Right lobe of liver (tissue), 6 donors: ENCODE data around the gene GAD1. TPM values are rescaled to one million over a fixed set of nuclear protein-coding genes. Genes with fewer than 3 reads are reported as not detected.

Experiments
- ATAC-seq, 4 donors: fragments of 200-7000 bp; cut with Tn5 transposase; one replicate each; pipeline ENCODE4 v1.9.1; 2020; ENCODE audit warnings: mild to moderate bottlenecking in 4 of 4, moderate library complexity in 4 of 4
- DNase-seq, 3 donors: peaks; one replicate each; pipeline ENCODE4 v3.0.0-alpha.2; 2020
- H3K27ac ChIP-seq, 3 donors: fragments of 200-600 bp; one replicate each; pipeline ENCODE4 v1.8.0; 2022
- H3K27me3 ChIP-seq, 2 donors: fragments of 200-600 bp; one replicate each; pipeline ENCODE4 v1.8.0; 2022
- H3K36me3 ChIP-seq, 4 donors: fragments of 200-600 bp; sonication (generic) in 1 of 4; one replicate each; pipeline versions ENCODE4 v1.5.1 to v1.8.0; 2017 to 2022; ENCODE audit warnings: control low read depth in 1 of 4
- H3K4me1 ChIP-seq, 4 donors: fragments of 200-600 bp; sonication (generic) in 1 of 4; one replicate each; pipeline versions ENCODE4 v1.5.1 to v1.8.0; 2017 to 2022; ENCODE audit warnings: control low read depth in 1 of 4
- H3K4me3 ChIP-seq, 3 donors: fragments of 200-600 bp; one replicate each; pipeline ENCODE4 v1.8.0; 2022
- H3K9me3 ChIP-seq, 4 donors: fragments of 200-600 bp; sonication (generic) in 1 of 4; one replicate each; pipeline versions ENCODE4 v1.5.1 to v1.8.0; 2017 to 2022; ENCODE audit warnings: control low read depth in 1 of 4
- POLR2A ChIP-seq: fragments of 450-650 bp; IDR thresholded peaks from one replicate; pipeline ENCODE4 v1.6.1; 2017; ENCODE audit warnings: antibody characterized with exemption, mild to moderate bottlenecking
- WGBS: methylation state at CpG from one replicate; pipeline ENCODE4 v1.1.6; 2018; ENCODE audit warnings: low coverage, low lambda C conversion rate; ENCODE audit not compliant: insufficient coverage; ENCODE audit errors: missing lambda C conversion rate; 5-methylcytosine and 5-hydroxymethylcytosine counted together
- intact Hi-C, 2 donors: fragments of 100-400 bp; cut with DNase I; formaldehyde crosslinking; loops; one replicate each; pipeline versions ENCODE4 v1.11.2 to v1.14.1; 2022
- total RNA-seq, 6 experiments: library from RNA; depleted of rRNA in 2 of 6; stranded (reverse); fragments of >200 nt in 2 of 6; fragmentation: NEBNext Ultra II Directional in 3 of 6; extraction: Animal tissue kit (Norgen Biotek cat#: 25700) in 3 of 6; gene quantifications; one replicate each; pipeline versions ENCODE4 v1.1.0 to v1.2.4, GENCODE V29; 2016 to 2023
- TF ChIP-seq, protein P1 (sequence below), 4 donors: fragments of 200-600 bp in 3 of 4; fragments of 450-650 bp in 1 of 4; IDR thresholded peaks; one replicate each; pipeline versions ENCODE4 v1.5.1 to v1.8.0; 2016 to 2022; ENCODE audit warnings: antibody characterized with exemption in 4 of 4, mild to moderate bottlenecking in 2 of 4
- donor health status: DM: no; HTN: yes; CAD: no.
- donor health status: DM: no; HTN: no; CAD: no.
- donor health status: DM: no; HTN: no; CAD: no.
- donor health status: DM: no; HTN: yes; CAD: no.
- donor health status: DM: no; HTN: yes; CAD: no.

The GAD1 gene
- total RNA-seq, 6 experiments from 2014 or later, result not detected

DNA sequence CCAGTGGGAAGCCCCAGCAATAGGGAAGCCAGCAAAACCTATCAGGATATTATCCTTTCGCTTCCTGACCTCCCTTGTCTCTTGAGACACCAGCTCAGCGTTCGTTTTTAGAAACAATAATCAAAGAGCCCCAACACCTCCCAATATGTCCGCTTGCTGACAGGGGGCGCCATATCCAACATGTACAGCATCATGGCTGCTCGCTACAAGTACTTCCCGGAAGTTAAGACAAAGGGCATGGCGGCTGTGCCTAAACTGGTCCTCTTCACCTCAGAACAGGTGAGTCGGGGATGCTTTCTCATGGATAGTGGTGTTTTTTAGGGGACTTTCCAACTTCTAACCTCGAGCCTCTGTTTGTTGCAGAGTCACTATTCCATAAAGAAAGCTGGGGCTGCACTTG, 28.7 kb downstream of the GAD1 start:
- peaks cover 0 to 7% of the 10 kb centered on the region in 2 donors for H3K27me3 ChIP-seq
- ATAC-seq (no peak), DNase-seq (no peak)
- H3K36me3 ChIP-seq, result no peaks in the 10 kb centered on the region
- no peaks in the 10 kb centered on the region for H3K9me3 ChIP-seq
- no peak for TF ChIP-seq POLR2A
- TF ChIP-seq, protein P1, sequence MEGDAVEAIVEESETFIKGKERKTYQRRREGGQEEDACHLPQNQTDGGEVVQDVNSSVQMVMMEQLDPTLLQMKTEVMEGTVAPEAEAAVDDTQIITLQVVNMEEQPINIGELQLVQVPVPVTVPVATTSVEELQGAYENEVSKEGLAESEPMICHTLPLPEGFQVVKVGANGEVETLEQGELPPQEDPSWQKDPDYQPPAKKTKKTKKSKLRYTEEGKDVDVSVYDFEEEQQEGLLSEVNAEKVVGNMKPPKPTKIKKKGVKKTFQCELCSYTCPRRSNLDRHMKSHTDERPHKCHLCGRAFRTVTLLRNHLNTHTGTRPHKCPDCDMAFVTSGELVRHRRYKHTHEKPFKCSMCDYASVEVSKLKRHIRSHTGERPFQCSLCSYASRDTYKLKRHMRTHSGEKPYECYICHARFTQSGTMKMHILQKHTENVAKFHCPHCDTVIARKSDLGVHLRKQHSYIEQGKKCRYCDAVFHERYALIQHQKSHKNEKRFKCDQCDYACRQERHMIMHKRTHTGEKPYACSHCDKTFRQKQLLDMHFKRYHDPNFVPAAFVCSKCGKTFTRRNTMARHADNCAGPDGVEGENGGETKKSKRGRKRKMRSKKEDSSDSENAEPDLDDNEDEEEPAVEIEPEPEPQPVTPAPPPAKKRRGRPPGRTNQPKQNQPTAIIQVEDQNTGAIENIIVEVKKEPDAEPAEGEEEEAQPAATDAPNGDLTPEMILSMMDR (IDR thresholded peaks at IDR 0.05), result no peak
- H3K4me3 ChIP-seq, result no peak overlapping the region
- no peak overlapping the region for H3K27ac ChIP-seq
- intact Hi-C loops, result no loop called here
- WGBS, result 62% methylated on average over 8 of the region's 10 CpGs
- no peaks in the 10 kb centered on the region for H3K4me1 ChIP-seq

DNA sequence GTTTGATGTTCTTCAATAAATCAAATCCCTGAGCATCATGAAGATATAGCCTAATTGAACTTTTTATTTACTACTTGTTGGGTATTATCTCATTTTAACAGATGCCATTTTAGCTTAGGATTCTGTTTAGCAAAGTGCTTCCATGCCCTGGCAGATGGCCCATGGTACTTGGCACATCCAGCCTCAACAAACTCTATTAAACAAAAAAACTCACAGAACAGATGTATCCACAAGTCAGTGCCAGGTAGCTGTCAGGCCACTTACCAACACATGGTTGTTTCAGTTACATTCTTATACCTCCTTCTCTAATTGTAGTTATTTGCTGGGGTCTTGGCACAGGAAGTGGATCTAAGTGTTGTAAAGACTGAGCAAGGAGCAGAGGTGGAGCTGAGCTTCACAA, 29.6 kb downstream of the GAD1 start:
- Histone ChIP-seq H3K36me3 (no peaks in the 10 kb centered on the region), H3K4me3 (no peak overlapping the region), H3K4me1 (no peaks in the 10 kb centered on the region), H3K27ac (no peak overlapping the region), H3K27me3 (peaks cover 0 to 7% of the 10 kb centered on the region in 2 donors), H3K9me3 (no peaks in the 10 kb centered on the region)
- DNase-seq (no peak), ATAC-seq (no peak)
- intact Hi-C loops, result no loop called here
- no peak for TF ChIP-seq POLR2A
- TF ChIP-seq, protein P1 (IDR thresholded peaks at IDR 0.05), result no peak

GRCh38 chr2:170847716-170848115, 31.0 kb downstream of the GAD1 start:
- DNase-seq (no peak), ATAC-seq (no peak)
- intact Hi-C loops, result no loop called here
- Histone ChIP-seq H3K9me3 (no peaks in the 10 kb centered on the region), H3K4me1 (no peaks in the 10 kb centered on the region), H3K27me3 (peaks cover 0 to 7% of the 10 kb centered on the region in 2 donors), H3K4me3 (no peak overlapping the region), H3K27ac (no peak overlapping the region), H3K36me3 (no peaks in the 10 kb centered on the region)
- 60% methylated on average over 4 of the region's 4 CpGs for WGBS
- no peak for TF ChIP-seq POLR2A
- TF ChIP-seq, protein P1 (IDR thresholded peaks at IDR 0.05), result no peak

DNA sequence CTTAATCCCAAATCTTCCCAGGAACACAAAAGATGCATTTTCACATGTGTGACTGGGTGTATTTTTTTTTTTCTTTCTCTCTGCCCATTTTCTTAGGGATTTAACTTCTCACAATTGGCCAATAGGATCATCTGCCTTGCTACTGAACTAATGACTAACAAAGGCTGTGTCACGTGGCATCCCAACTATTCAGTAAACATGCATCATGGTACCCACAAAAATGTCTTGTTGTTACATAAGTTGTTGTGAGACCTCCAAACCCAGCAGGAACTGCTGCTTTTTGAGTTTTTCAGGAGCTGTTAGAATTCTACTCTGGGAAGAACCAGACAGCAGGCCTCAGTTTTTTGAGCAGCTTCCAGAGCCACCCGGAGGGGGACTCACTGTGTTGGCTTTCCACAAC, 31.9 kb downstream of the GAD1 start:
- no peak for TF ChIP-seq POLR2A
- TF ChIP-seq, protein P1 (IDR thresholded peaks at IDR 0.05), result no peak
- no peak overlapping the region for H3K27ac ChIP-seq
- H3K9me3 ChIP-seq, result no peaks in the 10 kb centered on the region
- H3K4me1 ChIP-seq, result no peaks in the 10 kb centered on the region
- intact Hi-C loops, result no loop called here
- H3K4me3 ChIP-seq, result no peak overlapping the region
- peaks cover 0 to 7% of the 10 kb centered on the region in 2 donors for H3K27me3 ChIP-seq
- no peak for DNase-seq
- ATAC-seq, result no peak
- H3K36me3 ChIP-seq, result no peaks in the 10 kb centered on the region
- WGBS, result 71% methylated on average over 2 of the region's 2 CpGs

- no peak for DNase-seq
- H3K27me3 ChIP-seq, result no peaks in the 10 kb centered on the region
- WGBS, result 50% methylated on average over 1 of the region's 3 CpGs
- no peak overlapping the region for H3K27ac ChIP-seq
- TF ChIP-seq, protein P1 (IDR thresholded peaks at IDR 0.05), result no peak
- TF ChIP-seq POLR2A, result no peak
- H3K36me3 ChIP-seq, result no peaks in the 10 kb centered on the region
- H3K4me3 ChIP-seq, result no peak overlapping the region
- ATAC-seq, result no peak
- intact Hi-C loops, result no loop called here
- no peaks in the 10 kb centered on the region for H3K9me3 ChIP-seq
- H3K4me1 ChIP-seq, result no peaks in the 10 kb centered on the region
Measured at GRCh38 chr2:170850251-170850650, 33.6 kb downstream of the GAD1 start.
